Measurements from ENCODE around the gene NR3C2. TPM values are rescaled to one million over a fixed set of nuclear protein-coding genes. Genes with fewer than 3 reads are reported as not detected.

NR3C2 gene
- total and polyA plus RNA-seq, 12 donors = 2.2 to 28.6 (median 23.3) TPM

GRCh38 chr4:148278310-148278709 is 163.9 kb downstream of the NR3C2 start:
- 96 to 97% methylated on average over 9 of the region's 9 CpGs for WGBS, 2 donors

GRCh38 chr4:148275266-148275665 is 166.9 kb downstream of the NR3C2 start:
- no peak for TF ChIP-seq CTCF (IDR thresholded peaks at IDR 0.05)
- Histone ChIP-seq H3K36me3 (no peaks in the 10 kb centered on the region), H3K27me3 (no peaks in the 10 kb centered on the region), H3K27ac (no peak overlapping the region), H3K4me1 (peaks cover 0 to 53% (median 29%) of the 10 kb centered on the region in 9 donors), H3K9me3 (no peaks in the 10 kb centered on the region), H3K4me3 (no peak overlapping the region)
- 71 to 75% methylated on average over 4 of the region's 4 CpGs for WGBS, 2 donors
- DNase-seq = no peak
- intact Hi-C loops (cut with DNase I) = no loop called here
- no peak for ATAC-seq

More at GRCh38 chr4:148278310-148278709, 163.9 kb downstream of the NR3C2 start:
- Histone ChIP-seq H3K9me3 (no peaks in the 10 kb centered on the region), H3K4me1 (peaks cover 0 to 44% (median 20%) of the 10 kb centered on the region in 9 donors), H3K36me3 (no peaks in the 10 kb centered on the region), H3K27ac (no peak overlapping the region), H3K4me3 (no peak overlapping the region), H3K27me3 (no peaks in the 10 kb centered on the region)
- no peak for ATAC-seq
- TF ChIP-seq CTCF (IDR thresholded peaks at IDR 0.05) = no peak
- no peak for DNase-seq
- intact Hi-C loops (cut with DNase I) = no loop called here

- TF ChIP-seq CTCF (IDR thresholded peaks at IDR 0.05) = no peak
Measured at GRCh38 chr4:148273501-148273986, 168.7 kb downstream of the NR3C2 start.

GRCh38 chr4:148271166-148271565 is 171.0 kb downstream of the NR3C2 start:
- no peak for DNase-seq
- intact Hi-C loops (cut with DNase I) = no loop called here
- 66 to 71% methylated on average over 3 of the region's 3 CpGs for WGBS, 2 donors

More at GRCh38 chr4:148273501-148273986, 168.7 kb downstream of the NR3C2 start:
- intact Hi-C loops (cut with DNase I) = no loop called here
- Histone ChIP-seq H3K4me1 (peaks cover 0 to 56% (median 29%) of the 10 kb centered on the region in 9 donors), H3K27ac (peak overlapping the region in 5 of 10 donors; percentile 32 to 45 (median 42)), H3K27me3 (no peaks in the 10 kb centered on the region), H3K36me3 (no peaks in the 10 kb centered on the region), H3K4me3 (no peak overlapping the region), H3K9me3 (no peaks in the 10 kb centered on the region)
- DNase-seq (peak; percentile 29 to 33), ATAC-seq (peak; percentile 66 to 96 (median 81))
- 22 to 25% methylated on average over 3 of the region's 3 CpGs for WGBS, 2 donors

More at GRCh38 chr4:148271166-148271565, 171.0 kb downstream of the NR3C2 start:
- ATAC-seq = peak in 1 of 8 donors; percentile 36
- peak in 1 of 9 donors; percentile 22 for TF ChIP-seq CTCF (IDR thresholded peaks at IDR 0.05)
- H3K36me3 ChIP-seq = no peaks in the 10 kb centered on the region
- peaks cover 0 to 49% (median 29%) of the 10 kb centered on the region in 9 donors for H3K4me1 ChIP-seq
- peak overlapping the region in 6 of 10 donors; percentile 31 to 68 (median 46) for H3K27ac ChIP-seq
- no peak overlapping the region for H3K4me3 ChIP-seq
- H3K9me3 ChIP-seq = no peaks in the 10 kb centered on the region
- H3K27me3 ChIP-seq = no peaks in the 10 kb centered on the region

Data from heart right ventricle (tissue), 16 donors.